HCT116 (cell line): ENCODE measurements around the gene NRN1. TPM values are rescaled to one million over a fixed set of nuclear protein-coding genes. Genes with fewer than 3 reads are reported as not detected.

ENCODE experiments used
- ATAC-seq: fragments of 200-7000 bp; cut with Tn5 transposase; 2 replicates; pipeline ENCODE4 v1.9.1; 2020; ENCODE audit warnings: mild to moderate bottlenecking, moderate library complexity
- BruUV-seq: library from RNA; stranded (reverse); fragments of 400-500 nt; replicated peaks from 2 replicates; lab custom pipeline; 2021; lab: Mats Ljungman, UMichigan
- CTCF ChIA-PET: fragments of 300-600 bp; sonication (Branson Sonifier 250); formaldehyde crosslinking; loops from one replicate; lab custom pipeline; 2021; ENCODE audit warnings: antibody characterized with exemption; lab: Charles Lee
- POLR2A ChIA-PET: fragments of 300-600, 350-600 bp; sonication (Branson Sonifier 250); formaldehyde crosslinking; loops from one replicate; lab custom pipeline; 2021; ENCODE audit warnings: antibody characterized with exemption; lab: Charles Lee
- RAD21 ChIA-PET, 2 experiments: fragments of 300-600 bp; sonication (Branson Sonifier 250); formaldehyde crosslinking; loops; one replicate each; lab custom pipeline; 2023; ENCODE audit warnings: low total read pairs in 2 of 2; ENCODE audit not compliant: uncharacterized antibody in 2 of 2, unreplicated experiment in 2 of 2, low non-redundant PET in 1 of 2; lab: Charles Lee
- DNase-seq: peaks from one replicate; pipeline ENCODE4 v3.0.0-alpha.2; 2010; ENCODE audit warnings: low read depth, low spot score
- H2AFZ ChIP-seq: fragments of 200-600 bp; shearing (Covaris generic), sonication (generic); 2 replicates; pipeline ENCODE4 v1.6.1; 2017; ENCODE audit warnings: low read depth, mixed run types, mixed read lengths, antibody characterized with exemption, low read length; ENCODE audit not compliant: poor library complexity, severe bottlenecking
- H3K27ac ChIP-seq: 2 replicates; pipeline ENCODE4 v1.5.1; 2012; ENCODE audit warnings: low read depth, low read length
- H3K27me3 ChIP-seq: fragments of 200-600 bp; sonication (generic); 2 replicates; pipeline ENCODE4 v1.6.1; 2016; ENCODE audit warnings: mixed run types, low read length, mixed read lengths; ENCODE audit not compliant: insufficient read depth
- H3K36me3 ChIP-seq, 2 experiments: fragments of 200-500 bp in 1 of 2; fragments of 200-600 bp in 1 of 2; sonication (Bioruptor generic) in 1 of 2; sonication (generic) in 1 of 2; 2 replicates each; pipeline versions ENCODE4 v1.5.1 to v1.6.1; 2014 to 2016; ENCODE audit warnings: low read length in 2 of 2, inconsistent platforms in 1 of 2, mixed read lengths in 1 of 2, mixed run types in 1 of 2; ENCODE audit not compliant: insufficient read depth in 2 of 2, control insufficient read depth in 1 of 2
- H3K4me1 ChIP-seq, 2 experiments: fragments of 200-600 bp in 1 of 2; sonication (generic) in 1 of 2; 2 replicates each; pipeline versions ENCODE4 v1.5.1 to v1.6.1; 2012 to 2017; ENCODE audit warnings: low read length in 2 of 2, inconsistent platforms in 1 of 2, mild to moderate bottlenecking in 1 of 2, mixed read lengths in 1 of 2, mixed run types in 1 of 2, moderate library complexity in 1 of 2; ENCODE audit not compliant: insufficient read depth in 2 of 2, control insufficient read depth in 1 of 2
- H3K4me2 ChIP-seq: fragments of 200-600 bp; sonication (generic); 2 replicates; pipeline ENCODE4 v1.6.1; 2017; ENCODE audit warnings: mixed run types, low read length, mixed read lengths
- H3K4me3 ChIP-seq, 2 experiments: fragments of 200-600 bp in 1 of 2; sonication (generic) in 1 of 2; replicated peaks in 1 of 2; 2 replicates each; pipeline ENCODE4 v1.5.1; 2011 to 2016; ENCODE audit warnings: low read length in 2 of 2, control low read depth in 1 of 2, low read depth in 1 of 2, mild to moderate bottlenecking in 1 of 2, mixed read lengths in 1 of 2, mixed run types in 1 of 2
- H3K79me2 ChIP-seq: fragments of 200-600 bp; sonication (generic); 2 replicates; pipeline ENCODE4 v1.6.1; 2017; ENCODE audit warnings: mild to moderate bottlenecking, mixed run types, low read length, moderate library complexity, mixed read lengths; ENCODE audit not compliant: insufficient read depth
- H3K9ac ChIP-seq: fragments of 200-600 bp; sonication (generic); 2 replicates; pipeline ENCODE4 v1.6.1; 2016; ENCODE audit warnings: low read length, mixed read lengths
- H3K9me2 ChIP-seq: fragments of 200-600 bp; sonication (generic), shearing (Covaris generic); 2 replicates; pipeline ENCODE4 v1.6.1; 2017; ENCODE audit warnings: mixed run types, mild to moderate bottlenecking, moderate library complexity; ENCODE audit not compliant: insufficient read depth
- H3K9me3 ChIP-seq, 2 experiments: fragments of 200-500 bp in 1 of 2; fragments of 200-600 bp in 1 of 2; sonication (Bioruptor generic) in 1 of 2; sonication (generic) in 1 of 2; 2 replicates each; pipeline ENCODE4 v1.6.1; 2014 to 2017; ENCODE audit warnings: low read length in 2 of 2, mixed read lengths in 2 of 2, inconsistent platforms in 1 of 2, low read depth in 1 of 2, mild to moderate bottlenecking in 1 of 2, mixed run types in 1 of 2, moderate library complexity in 1 of 2; ENCODE audit not compliant: control insufficient read depth in 1 of 2, insufficient read depth in 1 of 2
- H4K20me1 ChIP-seq: fragments of 200-600 bp; sonication (generic), shearing (Covaris generic); 2 replicates; pipeline ENCODE4 v1.6.1; 2017; ENCODE audit warnings: mixed run types, mild to moderate bottlenecking, moderate library complexity; ENCODE audit not compliant: insufficient read depth
- EGR1 ChIP-seq: IDR thresholded peaks from 2 replicates; pipeline ENCODE4 v1.6.1; 2012; ENCODE audit warnings: low read depth
- SIN3A ChIP-seq: IDR thresholded peaks from 2 replicates; pipeline ENCODE4 v1.6.1; 2012; ENCODE audit warnings: low read depth
- ZFX ChIP-seq: fragments of 450-650 bp; IDR thresholded peaks from 2 replicates; pipeline ENCODE4 v1.6.1; 2017
- intact Hi-C: fragments of 100-400 bp; cut with micrococcal nuclease; formaldehyde crosslinking; loops from 2 replicates; pipeline ENCODE4 v1.10.0; 2022
- total RNA-seq: library from RNA; stranded (reverse); gene quantifications from one replicate; pipeline ENCODE4 v1.2.1, GENCODE V29; 2021; ENCODE audit not compliant: unreplicated experiment
- TF ChIP-seq, protein P1 (sequence below): IDR thresholded peaks from 2 replicates; pipeline ENCODE4 v1.6.1; 2012

NRN1 gene
- total RNA-seq, 1 experiment from 2014 or later: not detected

- no peaks in the 10 kb centered on the region for H3K9me3 ChIP-seq
- no peaks in the 10 kb centered on the region for H3K36me3 ChIP-seq
- no peak overlapping the region for H3K27ac ChIP-seq
- ChIA-PET CTCF (interaction anchor here (1.9 kb wide), 1 partner anchor 580 kb away, joined by 6 read pairs; no protein-coding TSS in a partner anchor), POLR2A (no interaction called here), RAD21 (no interaction called here)
- TF ChIP-seq ZFX (no peak), EGR1 (peak; percentile 52; the same call in 1 of the 2 replicates)
- ATAC-seq (no peak), DNase-seq (no peak)
- no peaks in the 10 kb centered on the region for H3K27me3 ChIP-seq
- H3K9ac ChIP-seq: no peak overlapping the region
- peak overlapping the region; percentile 40 for H3K4me2 ChIP-seq
- no peaks in the 10 kb centered on the region for H3K79me2 ChIP-seq
- H4K20me1 ChIP-seq: no peaks in the 10 kb centered on the region; the same call in 1 of the 2 replicates
- no peak overlapping the region for H2AFZ ChIP-seq
- H3K4me3 ChIP-seq: no peak overlapping the region
- no peaks in the 10 kb centered on the region for H3K9me2 ChIP-seq
- peaks cover 20 to 32% of the 10 kb centered on the region in 2 experiments for H3K4me1 ChIP-seq
- BruUV-seq: no TSS peak
- intact Hi-C loops: loop anchor here (5.0 kb wide), 1 partner anchor 580 kb away; no protein-coding TSS in a partner anchor
Measured at GRCh38 chr6:5967594-5967993, 39.1 kb downstream of the NRN1 start.

- no TSS peak for BruUV-seq
- POLR2A ChIA-PET: no interaction called here
Measured at GRCh38 chr6:5962794-5963193, 43.9 kb downstream of the NRN1 start.

More at GRCh38 chr6:5962794-5963193, 43.9 kb downstream of the NRN1 start:
- Histone ChIP-seq H3K9ac (no peak overlapping the region), H3K9me3 (no peaks in the 10 kb centered on the region), H3K4me1 (peaks cover 5 to 11% of the 10 kb centered on the region in 2 experiments), H3K4me2 (no peak overlapping the region), H3K27ac (no peak overlapping the region), H4K20me1 (no peaks in the 10 kb centered on the region), H3K27me3 (no peaks in the 10 kb centered on the region), H3K9me2 (no peaks in the 10 kb centered on the region), H3K79me2 (no peaks in the 10 kb centered on the region), H2AFZ (no peak overlapping the region), H3K36me3 (no peaks in the 10 kb centered on the region), H3K4me3 (no peak overlapping the region)
- CTCF ChIA-PET: no interaction called here
- intact Hi-C loops: no loop called here
- RAD21 ChIA-PET: no interaction called here
- no peak for TF ChIP-seq SIN3A
- TF ChIP-seq, protein P1, sequence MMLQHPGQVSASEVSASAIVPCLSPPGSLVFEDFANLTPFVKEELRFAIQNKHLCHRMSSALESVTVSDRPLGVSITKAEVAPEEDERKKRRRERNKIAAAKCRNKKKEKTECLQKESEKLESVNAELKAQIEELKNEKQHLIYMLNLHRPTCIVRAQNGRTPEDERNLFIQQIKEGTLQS: no peak
- no peak for ATAC-seq
- no peak for DNase-seq
